Measurements from ENCODE around the gene CEBPB.
"Not testable (repeated sequence)": the region's sequence is repeated elsewhere in the genome, so short reads cannot be mapped to it uniquely, and the experiment has no call there.

Gene CEBPB

GRCh38 chr20:50153500-50154377, 36.9 kb upstream of the CEBPB start, which contains the start of gene PEDS1:
Gene PEDS1, minus strand, starts transcription at chr20:50153723. Its CDS starts 86 bp downstream, at chr20:50153637.
- peak within 1 kb of the TSS; percentile 69 for H3K27ac Mint-ChIP-seq
- H3K4me3 Mint-ChIP-seq, result peak within 1 kb of the TSS; percentile 86
- no peaks in the 10 kb centered on the region for H3K27me3 Mint-ChIP-seq
- peaks cover 51% of the 10 kb centered on the region for H3K4me1 Mint-ChIP-seq
- H3K36me3 Mint-ChIP-seq, result peaks cover 4% of the 10 kb centered on the region
- peak; percentile 98 for ATAC-seq
- H3K9me3 Mint-ChIP-seq, result no peaks in the 10 kb centered on the region

GRCh38 chr20:50161494-50161893, 29.1 kb upstream of the CEBPB start:
- not testable (repeated sequence) for H3K27me3 Mint-ChIP-seq, H3K36me3 Mint-ChIP-seq, H3K27ac Mint-ChIP-seq, H3K4me3 Mint-ChIP-seq, H3K4me1 Mint-ChIP-seq, H3K9me3 Mint-ChIP-seq, ATAC-seq

GRCh38 chr20:50163570-50164317, 26.9 kb upstream of the CEBPB start:
- no peak overlapping the region for H3K27ac Mint-ChIP-seq
- H3K36me3 Mint-ChIP-seq, result no peaks in the 10 kb centered on the region
- no peaks in the 10 kb centered on the region for H3K27me3 Mint-ChIP-seq
- H3K4me3 Mint-ChIP-seq, result no peak overlapping the region
- ATAC-seq, result no peak
- peaks cover 10% of the 10 kb centered on the region for H3K4me1 Mint-ChIP-seq
- no peaks in the 10 kb centered on the region for H3K9me3 Mint-ChIP-seq

- peaks cover 3% of the 10 kb centered on the region for H3K9me3 Mint-ChIP-seq
- peaks cover 10% of the 10 kb centered on the region for H3K4me1 Mint-ChIP-seq
- H3K4me3 Mint-ChIP-seq, result peak overlapping the region; percentile 81
- peak; percentile 97 for ATAC-seq
- peak overlapping the region; percentile 91 for H3K27ac Mint-ChIP-seq
- H3K27me3 Mint-ChIP-seq, result peaks cover 8% of the 10 kb centered on the region
- no peaks in the 10 kb centered on the region for H3K36me3 Mint-ChIP-seq
These were observed 24.7 kb upstream of the CEBPB start for GRCh38 chr20:50165684-50166554.

GRCh38 chr20:50169329-50169823, 21.3 kb upstream of the CEBPB start:
- Mint-ChIP-seq H3K27me3 (peaks cover 33% of the 10 kb centered on the region), H3K36me3 (no peaks in the 10 kb centered on the region), H3K27ac (no peak overlapping the region), H3K4me1 (peaks cover 21% of the 10 kb centered on the region), H3K9me3 (peaks cover 3% of the 10 kb centered on the region), H3K4me3 (no peak overlapping the region)
- ATAC-seq, result no peak

GRCh38 chr20:50170549-50171220, 19.9 kb upstream of the CEBPB start:
- Mint-ChIP-seq H3K36me3 (no peaks in the 10 kb centered on the region), H3K4me1 (peaks cover 19% of the 10 kb centered on the region), H3K9me3 (peaks cover 3% of the 10 kb centered on the region), H3K27me3 (peaks cover 33% of the 10 kb centered on the region), H3K4me3 (no peak overlapping the region), H3K27ac (no peak overlapping the region)
- ATAC-seq, result no peak

- H3K4me3 Mint-ChIP-seq, result peak overlapping the region; percentile 43
- no peak overlapping the region for H3K27ac Mint-ChIP-seq
- no peaks in the 10 kb centered on the region for H3K36me3 Mint-ChIP-seq
These were observed 18.1 kb upstream of the CEBPB start for GRCh38 chr20:50172347-50173013.

GRCh38 chr20:50174456-50174855, 16.2 kb upstream of the CEBPB start:
- peaks cover 10% of the 10 kb centered on the region for H3K4me1 Mint-ChIP-seq
- H3K9me3 Mint-ChIP-seq, result peaks cover 1% of the 10 kb centered on the region
- H3K27me3 Mint-ChIP-seq, result peaks cover 33% of the 10 kb centered on the region
- no peaks in the 10 kb centered on the region for H3K36me3 Mint-ChIP-seq
- no peak for ATAC-seq
- no peak overlapping the region for H3K27ac Mint-ChIP-seq
- no peak overlapping the region for H3K4me3 Mint-ChIP-seq

More at GRCh38 chr20:50172347-50173013, 18.1 kb upstream of the CEBPB start:
- H3K4me1 Mint-ChIP-seq, result peaks cover 10% of the 10 kb centered on the region
- peaks cover 3% of the 10 kb centered on the region for H3K9me3 Mint-ChIP-seq
- peak; percentile 70 for ATAC-seq
- H3K27me3 Mint-ChIP-seq, result peaks cover 33% of the 10 kb centered on the region

GRCh38 chr20:50175938-50176933, 14.4 kb upstream of the CEBPB start:
- H3K4me1 Mint-ChIP-seq, result peaks cover 10% of the 10 kb centered on the region
- no peak for ATAC-seq
- no peaks in the 10 kb centered on the region for H3K36me3 Mint-ChIP-seq

GRCh38 chr20:50178672-50179071, 12.0 kb upstream of the CEBPB start:
- not testable (repeated sequence) for H3K9me3 Mint-ChIP-seq, H3K4me1 Mint-ChIP-seq, ATAC-seq, H3K27me3 Mint-ChIP-seq, H3K36me3 Mint-ChIP-seq, H3K4me3 Mint-ChIP-seq, H3K27ac Mint-ChIP-seq

More at GRCh38 chr20:50175938-50176933, 14.4 kb upstream of the CEBPB start:
- H3K27ac Mint-ChIP-seq, result no peak overlapping the region
- H3K27me3 Mint-ChIP-seq, result peaks cover 24% of the 10 kb centered on the region
- no peak overlapping the region for H3K4me3 Mint-ChIP-seq
- no peaks in the 10 kb centered on the region for H3K9me3 Mint-ChIP-seq

GRCh38 chr20:50181344-50181743, 9.3 kb upstream of the CEBPB start:
- no peak for ATAC-seq
- no peaks in the 10 kb centered on the region for H3K36me3 Mint-ChIP-seq
- peaks cover 31% of the 10 kb centered on the region for H3K27me3 Mint-ChIP-seq
- H3K9me3 Mint-ChIP-seq, result no peaks in the 10 kb centered on the region
- no peak overlapping the region for H3K27ac Mint-ChIP-seq
- H3K4me1 Mint-ChIP-seq, result peaks cover 7% of the 10 kb centered on the region
- no peak overlapping the region for H3K4me3 Mint-ChIP-seq

GRCh38 chr20:50182346-50182745, 8.3 kb upstream of the CEBPB start:
- Mint-ChIP-seq H3K4me3 (no peak overlapping the region), H3K9me3 (no peaks in the 10 kb centered on the region), H3K27ac (no peak overlapping the region), H3K36me3 (no peaks in the 10 kb centered on the region), H3K4me1 (peaks cover 10% of the 10 kb centered on the region), H3K27me3 (peaks cover 31% of the 10 kb centered on the region)
- ATAC-seq, result no peak

- H3K4me1 Mint-ChIP-seq, result peaks cover 10% of the 10 kb centered on the region
- no peaks in the 10 kb centered on the region for H3K9me3 Mint-ChIP-seq
- H3K27ac Mint-ChIP-seq, result no peak overlapping the region
- H3K36me3 Mint-ChIP-seq, result no peaks in the 10 kb centered on the region
- no peak overlapping the region for H3K4me3 Mint-ChIP-seq
- peaks cover 31% of the 10 kb centered on the region for H3K27me3 Mint-ChIP-seq
- no peak for ATAC-seq
These were observed 5.2 kb upstream of the CEBPB start for GRCh38 chr20:50185426-50185825.

All from stimulated activated memory B cell treated with anti-CD40 and anti-IgM and Interleukin-4, amounts not matched to agents 10 μg/mL and 1 μg/mL and 100 μg/mL, for 72 hours (primary cell).